ENCODE results near the gene GFPT1. TPM values are rescaled to one million over a fixed set of nuclear protein-coding genes. Genes with fewer than 3 reads are reported as not detected.

The GFPT1 gene
- total RNA-seq, 1 experiment from 2014 or later: 20.7 TPM

- Histone ChIP-seq H3K36me3 (ENCODE audit: low read depth, low read length) (no peaks in the 10 kb centered on the region), H3K9me3 (ENCODE audit: low read length) (no peaks in the 10 kb centered on the region), H3K9me2 (replicated peaks; ENCODE audit: low read length) (no peaks in the 10 kb centered on the region), H3K4me1 (ENCODE audit: insufficient read depth, low read length) (no peaks in the 10 kb centered on the region), H3F3A (ENCODE audit: low read length, unreplicated experiment) (no peaks in the 10 kb centered on the region), H2AFZ (ENCODE audit: low read length) (no peak overlapping the region), H3K4me3 (ENCODE audit: low read length) (no peak overlapping the region), H3K27me3 (ENCODE audit: low read length) (no peaks in the 10 kb centered on the region), H3K4me2 (ENCODE audit: low read length) (no peak overlapping the region), H3K27ac (ENCODE audit: low read length) (no peak overlapping the region), H3K9ac (ENCODE audit: low read length) (no peak overlapping the region), H3K79me2 (ENCODE audit: low read length) (no peaks in the 10 kb centered on the region), H4K20me1 (ENCODE audit: low read length) (no peaks in the 10 kb centered on the region)
- BruUV-seq (replicated peaks): no TSS peak
- ChIA-PET CTCF (no interaction called here), POLR2A (ENCODE audit: unreplicated experiment) (no interaction called here)
- ATAC-seq: no peak
- DNase-seq: no peak
- no peak for TF ChIP-seq EZH2 (IDR thresholded peaks at IDR 0.05; ENCODE audit: low read length, unreplicated experiment)
- TF ChIP-seq EZH2phosphoT487 (IDR thresholded peaks at IDR 0.05; ENCODE audit: borderline replicate concordance, low read length): no peak
- TF ChIP-seq CTCF (conservative IDR thresholded peaks at IDR 0.05; ENCODE audit: low read depth, low read length): no peak
- intact Hi-C loops (cut with micrococcal nuclease): no loop called here
These were observed 114.1 kb downstream of the GFPT1 start for GRCh38 chr2:69272803-69273471.

- H2AFZ ChIP-seq (ENCODE audit: low read length): no peak overlapping the region
- DNase-seq: no peak
- no peaks in the 10 kb centered on the region for H3F3A ChIP-seq (ENCODE audit: low read length, unreplicated experiment)
- H3K9me3 ChIP-seq (ENCODE audit: low read length): no peaks in the 10 kb centered on the region
- no peaks in the 10 kb centered on the region for H3K9me2 ChIP-seq (replicated peaks; ENCODE audit: low read length)
- H3K4me2 ChIP-seq (ENCODE audit: low read length): no peak overlapping the region
- no peak for ATAC-seq
- no peaks in the 10 kb centered on the region for H3K79me2 ChIP-seq (ENCODE audit: low read length)
- no TSS peak for BruUV-seq (replicated peaks)
- H3K27me3 ChIP-seq (ENCODE audit: low read length): no peaks in the 10 kb centered on the region
- ChIA-PET CTCF (no interaction called here), POLR2A (ENCODE audit: unreplicated experiment) (no interaction called here)
- no peaks in the 10 kb centered on the region for H3K4me1 ChIP-seq (ENCODE audit: insufficient read depth, low read length)
- no peaks in the 10 kb centered on the region for H3K36me3 ChIP-seq (ENCODE audit: low read depth, low read length)
- no peak overlapping the region for H3K9ac ChIP-seq (ENCODE audit: low read length)
- intact Hi-C loops (cut with micrococcal nuclease): no loop called here
- no peak overlapping the region for H3K4me3 ChIP-seq (ENCODE audit: low read length)
- H4K20me1 ChIP-seq (ENCODE audit: low read length): no peaks in the 10 kb centered on the region
- TF ChIP-seq EZH2 (IDR thresholded peaks at IDR 0.05; ENCODE audit: low read length, unreplicated experiment) (no peak), EZH2phosphoT487 (IDR thresholded peaks at IDR 0.05; ENCODE audit: borderline replicate concordance, low read length) (no peak), CTCF (conservative IDR thresholded peaks at IDR 0.05; ENCODE audit: low read depth, low read length) (no peak)
- H3K27ac ChIP-seq (ENCODE audit: low read length): no peak overlapping the region
These were observed 115.2 kb downstream of the GFPT1 start for GRCh38 chr2:69271831-69272257.

Other genes starting within 250 kb of the GFPT1 start
- gene NFU1, start 50.2 kb upstream of the GFPT1 start, total RNA-seq (2014; rRNA removed): 38.8 and 45.6 TPM in 2 replicates